ENCODE data around the gene EYA2. TPM values are rescaled to one million over a fixed set of nuclear protein-coding genes. Genes with fewer than 3 reads are reported as not detected.

Gene EYA2
- total RNA-seq, 1 donor: not detected

- H3K4me3 ChIP-seq (ENCODE audit: low read depth, low read length): no peak overlapping the region
- DNase-seq (ENCODE audit: low read depth): no peak
- TF ChIP-seq CTCF (IDR thresholded peaks at IDR 0.05; ENCODE audit: insufficient read depth, low read depth, low read length): no peak
Observed at GRCh38 chr20:47224857-47225256, 330.2 kb downstream of the EYA2 start.

GRCh38 chr20:47225458-47225857 is 330.8 kb downstream of the EYA2 start:
- no peak for TF ChIP-seq CTCF (IDR thresholded peaks at IDR 0.05; ENCODE audit: insufficient read depth, low read depth, low read length)
- no peak overlapping the region for H3K4me3 ChIP-seq (ENCODE audit: low read depth, low read length)
- no peak for DNase-seq (ENCODE audit: low read depth)

- DNase-seq (ENCODE audit: low read depth): no peak
- TF ChIP-seq CTCF (IDR thresholded peaks at IDR 0.05; ENCODE audit: insufficient read depth, low read depth, low read length): no peak
- H3K4me3 ChIP-seq (ENCODE audit: low read depth, low read length): no peak overlapping the region
Observed at GRCh38 chr20:47227119-47227518, 332.5 kb downstream of the EYA2 start.

- no peak overlapping the region for H3K4me3 ChIP-seq (ENCODE audit: low read depth, low read length)
- TF ChIP-seq CTCF (IDR thresholded peaks at IDR 0.05; ENCODE audit: insufficient read depth, low read depth, low read length): no peak
- no peak for DNase-seq (ENCODE audit: low read depth)
Observed at GRCh38 chr20:47227576-47227975, 332.9 kb downstream of the EYA2 start.

- H3K4me3 ChIP-seq (ENCODE audit: low read depth, low read length): no peak overlapping the region
- no peak for TF ChIP-seq CTCF (IDR thresholded peaks at IDR 0.05; ENCODE audit: insufficient read depth, low read depth, low read length)
- DNase-seq (ENCODE audit: low read depth): no peak
Observed at GRCh38 chr20:47228654-47229053, 334.0 kb downstream of the EYA2 start.

GRCh38 chr20:47230811-47231256 is 336.2 kb downstream of the EYA2 start:
- TF ChIP-seq CTCF (IDR thresholded peaks at IDR 0.05; ENCODE audit: insufficient read depth, low read depth, low read length): no peak
- DNase-seq (ENCODE audit: low read depth): no peak

GRCh38 chr20:47231382-47232039 is 336.9 kb downstream of the EYA2 start:
- peak; percentile 6 for DNase-seq (ENCODE audit: low read depth)
- H3K4me3 ChIP-seq (ENCODE audit: low read depth, low read length): no peak overlapping the region
- no peak for TF ChIP-seq CTCF (IDR thresholded peaks at IDR 0.05; ENCODE audit: insufficient read depth, low read depth, low read length)

More at GRCh38 chr20:47230811-47231256, 336.2 kb downstream of the EYA2 start:
- no peak overlapping the region for H3K4me3 ChIP-seq (ENCODE audit: low read depth, low read length)
